ENCODE results near the gene RAB5B.
"Not testable (repeated sequence)": the region's sequence is repeated elsewhere in the genome, so short reads cannot be mapped to it uniquely, and the experiment has no call there.

RAB5B gene

DNA sequence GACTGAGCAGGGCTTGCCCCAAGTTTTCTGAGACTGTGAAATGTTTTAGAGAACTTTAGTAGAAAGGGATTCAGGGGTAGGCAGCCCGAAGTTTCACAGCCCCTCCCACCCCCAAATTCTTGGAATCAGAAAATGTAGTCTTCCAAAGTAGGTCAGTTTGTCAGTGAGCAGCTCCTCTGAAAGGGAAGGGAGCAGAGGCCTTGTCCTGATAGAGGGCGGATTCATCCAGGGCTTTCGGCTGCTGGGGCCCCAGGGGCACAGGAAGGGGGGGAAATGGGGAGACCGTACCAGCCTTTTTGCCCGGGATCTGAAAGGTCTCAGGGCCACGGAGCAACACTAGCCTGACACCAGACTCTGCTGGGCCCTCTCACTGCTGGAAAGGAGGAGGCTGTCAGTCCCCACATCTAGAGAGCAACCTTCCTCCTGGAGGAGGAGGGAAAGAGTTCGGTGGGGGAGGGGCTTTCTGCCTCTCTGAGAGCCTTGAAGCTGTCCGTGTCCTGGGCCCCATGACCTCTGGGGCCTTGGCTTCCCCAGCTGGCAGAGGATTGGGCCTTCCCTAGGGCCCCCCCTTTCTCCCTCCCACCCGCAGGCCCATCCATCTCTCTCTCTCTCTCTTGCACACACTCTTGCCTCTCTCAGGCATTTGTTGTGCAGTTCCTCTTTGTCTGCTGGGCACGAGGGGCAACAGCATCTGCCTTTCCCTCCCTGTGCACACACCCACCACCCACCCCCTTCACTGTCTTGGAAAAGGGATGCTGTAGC, 46.7 kb downstream of the RAB5B start, which contains the start of gene IKZF4:
TSS of gene IKZF4 (plus strand) at position 621 of the 762 bp plus-strand sequence. CDS start 451 bp downstream, outside the sequence.
- peak; percentile 83 for DNase-seq

GRCh38 chr12:56021889-56022497, 48.1 kb downstream of the RAB5B start:
- no peak for DNase-seq

GRCh38 chr12:56028511-56029165, 54.8 kb downstream of the RAB5B start:
- DNase-seq = no peak

- DNase-seq = no peak
These were observed 55.3 kb downstream of the RAB5B start for GRCh38 chr12:56029166-56029519.

GRCh38 chr12:56029666-56030293, 55.9 kb downstream of the RAB5B start:
- peak; percentile 52 for DNase-seq

- no peak for DNase-seq
These were observed 58.1 kb downstream of the RAB5B start for GRCh38 chr12:56031987-56032386.

GRCh38 chr12:56034586-56035332, 60.9 kb downstream of the RAB5B start:
- no peak for DNase-seq

DNA sequence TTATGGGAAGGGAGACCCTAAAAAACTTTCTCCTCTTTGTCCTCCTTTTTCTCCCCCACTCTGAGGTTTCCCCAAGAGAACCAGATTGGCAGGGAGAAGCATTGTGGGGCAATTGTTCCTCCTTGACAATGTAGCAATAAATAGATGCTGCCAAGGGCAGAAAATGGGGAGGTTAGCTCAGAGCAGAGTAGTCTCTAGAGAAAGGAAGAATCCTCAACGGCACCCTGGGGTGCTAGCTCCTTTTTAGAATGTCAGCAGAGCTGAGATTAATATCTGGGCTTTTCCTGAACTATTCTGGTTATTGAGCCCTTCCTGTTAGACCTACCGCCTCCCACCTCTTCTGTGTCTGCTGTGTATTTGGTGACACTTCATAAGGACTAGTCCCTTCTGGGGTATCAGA, 63.3 kb downstream of the RAB5B start:
- no peak for DNase-seq

DNA sequence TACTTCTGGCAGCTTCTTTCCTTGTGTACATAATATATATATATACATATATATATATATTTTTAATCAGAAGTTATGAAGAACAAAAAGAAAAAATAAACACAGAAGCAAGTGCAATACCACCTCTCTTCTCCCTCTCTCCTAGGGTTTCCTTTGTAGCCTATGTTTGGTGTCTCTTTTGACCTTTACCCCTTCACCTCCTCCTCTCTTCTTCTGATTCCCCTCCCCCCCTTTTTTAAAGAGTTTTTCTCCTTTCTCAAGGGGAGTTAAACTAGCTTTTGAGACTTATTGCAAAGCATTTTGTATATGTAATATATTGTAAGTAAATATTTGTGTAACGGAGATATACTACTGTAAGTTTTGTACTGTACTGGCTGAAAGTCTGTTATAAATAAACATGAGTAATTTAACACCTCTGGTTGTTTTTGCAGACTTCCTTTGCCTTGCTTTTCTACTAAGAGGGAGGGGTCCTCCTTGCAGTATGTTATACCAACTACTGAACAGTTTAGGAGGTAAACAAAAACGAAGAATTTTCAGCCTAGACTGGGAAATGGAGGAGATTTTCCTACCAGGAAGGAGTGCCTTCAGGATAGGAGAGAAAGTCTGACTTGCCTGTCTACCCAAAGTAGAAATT, 64.3 kb downstream of the RAB5B start:
- DNase-seq = no peak

- no peak for DNase-seq
These were observed 66.3 kb downstream of the RAB5B start for GRCh38 chr12:56040151-56040550.

DNA sequence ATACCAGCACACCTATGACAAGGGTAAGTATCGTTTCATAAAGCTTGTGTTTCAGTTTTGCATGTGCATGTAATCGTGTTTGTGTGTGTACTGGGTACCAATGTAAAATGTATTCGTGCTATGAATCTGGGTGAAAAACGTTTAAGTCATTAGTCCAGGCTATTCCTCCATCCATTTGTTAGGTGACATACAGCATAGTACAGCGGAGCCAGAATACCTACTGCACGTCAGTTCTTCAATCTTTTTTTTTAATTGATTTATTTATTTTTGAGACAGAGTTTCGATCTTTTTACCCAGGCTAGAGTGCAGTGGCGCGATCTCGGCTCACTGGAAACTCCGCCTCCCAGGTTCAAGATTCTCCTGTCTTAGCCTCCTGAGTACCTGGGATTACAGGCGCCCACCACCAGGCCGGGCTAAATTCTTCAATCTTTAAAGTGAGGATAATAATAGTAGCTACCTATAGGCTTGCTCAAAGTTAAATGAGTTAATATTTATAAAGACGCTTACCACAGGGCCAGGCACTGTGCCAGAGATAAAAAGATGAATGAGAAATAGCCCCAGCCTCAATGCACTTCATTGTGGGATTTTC, 67.2 kb downstream of the RAB5B start:
- DNase-seq = no peak

- peak; percentile 98 for DNase-seq
These were observed 67.9 kb downstream of the RAB5B start, which contains the start of gene RPS26 for GRCh38 chr12:56041552-56042429. Gene RPS26, plus strand, starts transcription at chr12:56041918. Its CDS starts 249 bp downstream, at chr12:56042167.

DNA sequence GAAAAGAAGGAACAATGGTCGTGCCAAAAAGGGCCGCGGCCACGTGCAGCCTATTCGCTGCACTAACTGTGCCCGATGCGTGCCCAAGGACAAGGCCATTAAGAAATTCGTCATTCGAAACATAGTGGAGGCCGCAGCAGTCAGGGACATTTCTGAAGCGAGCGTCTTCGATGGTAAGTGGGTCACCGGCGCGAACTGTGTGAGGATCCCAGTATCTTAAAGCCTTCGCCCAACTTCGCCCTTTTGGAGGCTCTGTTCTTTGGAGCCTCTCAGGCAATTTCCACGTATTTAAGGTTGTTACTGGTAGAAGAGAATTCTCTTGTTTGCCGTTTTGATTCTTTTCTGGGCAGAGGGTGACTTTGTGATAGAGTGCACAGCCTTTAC, 68.5 kb downstream of the RAB5B start:
- not testable (repeated sequence) for DNase-seq

GRCh38 chr12:56042843-56043242, 69.0 kb downstream of the RAB5B start:
- DNase-seq = no peak
